T-helper 2 cell (primary cell): ENCODE results near the gene CFAP97.
"Not testable (repeated sequence)": the region's sequence is repeated elsewhere in the genome, so short reads cannot be mapped to it uniquely, and the experiment has no call there.

ENCODE experiments used
- DNase-seq, 5 experiments: peaks; one replicate each; pipeline versions ENCODE4 v3.0.0 to v3.0.0-alpha.2; 2012 to 2022
- total RNA-seq, 2 donors: gene quantifications; one replicate each; lab custom pipeline; 2026; lab: John Stamatoyannopoulos, UW

Gene CFAP97
- total RNA-seq: 73.9 to 119 reads per million in 2 donors

DNA sequence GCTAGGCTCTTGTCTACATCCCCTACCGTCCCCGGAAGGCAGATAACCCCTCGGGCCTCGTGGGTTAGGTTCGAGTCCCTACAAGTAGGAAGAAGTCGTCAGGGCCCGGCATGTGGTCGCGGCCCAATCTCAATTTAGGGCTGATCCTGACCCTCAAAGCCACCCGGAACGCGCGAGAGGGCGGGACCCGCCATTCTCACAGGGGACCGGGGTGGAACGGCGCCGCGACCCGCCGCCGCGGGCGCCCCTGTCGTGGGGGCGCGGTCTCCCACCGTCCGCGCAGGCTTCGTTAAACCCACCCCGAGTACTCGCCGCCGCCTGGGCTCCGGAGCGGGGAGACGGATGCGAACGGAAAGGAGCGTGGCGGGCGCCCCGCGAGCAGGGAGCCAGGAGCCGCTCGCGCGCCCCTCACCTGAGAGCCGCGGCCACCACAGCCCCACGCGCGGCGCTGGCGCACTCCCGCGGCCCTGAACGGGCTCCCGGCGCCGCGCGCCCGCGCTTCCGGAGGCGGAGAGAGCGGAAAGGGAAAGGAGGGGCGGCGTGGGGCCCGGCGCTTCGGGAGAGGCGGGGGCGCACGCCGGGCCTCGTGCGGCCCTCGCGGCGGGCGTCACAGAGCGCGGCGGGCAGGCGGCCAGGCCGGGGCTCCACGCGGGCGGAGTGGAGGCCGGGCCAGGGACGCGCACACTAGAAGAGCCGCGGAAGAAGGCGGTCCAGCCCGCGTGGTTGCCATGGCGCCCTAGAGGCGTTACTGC is at the start of gene CFAP97:
CFAP97 (minus strand) TSS at position 515 of the 752 bp plus-strand sequence. CDS start 12,804 bp downstream, outside the sequence.
- DNase-seq: peak; percentile 69 to 92 (median 78)

DNA sequence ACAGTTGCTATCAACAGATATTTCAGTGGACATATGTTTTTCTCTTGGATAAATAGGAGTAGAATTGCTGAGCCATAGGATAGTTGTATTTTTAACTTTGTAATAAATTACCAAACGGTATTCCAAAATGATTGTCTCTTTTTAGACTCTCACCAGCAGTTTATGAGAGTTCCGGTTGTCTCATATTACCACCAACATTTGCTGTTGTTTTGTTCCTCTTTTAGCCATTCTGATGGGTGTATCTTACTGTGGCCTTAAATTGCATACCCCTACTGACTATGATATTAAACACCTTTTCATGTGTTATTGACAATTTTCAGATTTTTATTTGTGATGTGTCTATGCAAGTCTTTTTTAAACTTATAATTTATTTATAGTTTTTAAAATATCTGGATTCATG is 45.3 kb upstream of the CFAP97 start:
- DNase-seq: no peak

DNA sequence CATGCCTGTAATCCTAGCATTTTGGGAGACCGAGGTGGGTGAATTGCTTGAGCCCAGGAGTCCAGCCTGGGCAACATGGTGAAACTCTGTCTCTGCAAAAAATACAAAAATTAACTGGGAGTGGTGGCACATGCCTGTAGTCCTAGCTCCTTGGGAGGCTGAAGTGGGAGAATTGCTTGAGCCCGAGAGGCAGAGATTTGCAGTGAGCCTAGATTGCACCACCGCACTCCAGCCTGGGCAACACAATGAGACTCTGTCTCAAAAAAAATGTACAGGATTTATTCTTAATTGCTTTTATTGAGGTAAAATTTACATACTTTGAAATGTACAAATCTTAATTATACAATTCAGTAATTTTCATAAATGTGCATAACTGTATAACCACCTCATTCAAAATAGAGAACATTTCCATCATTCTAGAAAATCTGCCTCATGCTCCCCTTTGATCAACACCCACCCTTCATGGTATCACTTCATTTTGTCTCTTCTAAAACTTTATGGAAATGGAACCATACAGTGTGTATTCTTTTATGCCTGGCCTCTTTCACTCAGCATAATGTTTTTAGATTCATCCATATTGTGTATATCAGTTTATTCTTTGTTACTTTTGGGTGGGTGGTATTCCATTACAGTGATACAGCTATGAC is 44.7 kb upstream of the CFAP97 start:
- DNase-seq: no peak

DNA sequence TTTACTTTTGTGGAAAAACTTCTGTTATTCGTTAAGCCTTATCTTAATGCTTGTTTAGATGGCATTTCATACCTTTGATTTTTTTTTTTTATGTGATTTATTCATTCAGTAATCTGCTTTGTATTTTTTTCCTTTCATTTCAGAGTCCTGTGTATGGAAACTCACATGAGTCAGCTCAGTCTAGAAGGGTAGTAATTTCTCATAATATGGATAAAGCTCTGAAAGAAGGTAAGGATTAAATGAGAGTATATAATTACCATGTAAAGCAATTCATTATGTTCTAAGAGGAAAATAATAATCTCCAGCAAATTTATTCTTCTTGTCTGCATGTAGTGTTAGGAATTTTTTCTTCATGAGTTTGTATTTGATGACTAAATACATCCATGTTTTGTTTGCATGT is 43.4 kb upstream of the CFAP97 start:
- DNase-seq: no peak

DNA sequence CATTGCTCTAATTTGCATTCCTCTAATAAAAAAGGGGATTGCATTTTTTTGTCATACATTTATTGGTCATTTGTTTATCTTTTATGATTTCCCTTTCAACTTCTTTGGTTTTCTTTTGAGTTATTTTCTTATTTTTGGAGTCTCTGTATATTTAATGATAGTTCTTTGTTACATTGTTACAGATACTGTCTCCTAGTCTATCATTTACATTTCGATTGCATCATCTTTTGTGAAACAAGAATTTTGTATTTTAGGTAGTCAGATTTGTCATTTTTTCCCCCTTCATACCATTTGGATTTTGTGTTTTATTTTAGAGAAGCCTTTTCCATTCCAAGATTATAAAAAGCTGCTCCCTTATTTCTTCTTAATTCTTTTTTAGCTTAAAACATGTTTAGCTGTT is 42.7 kb upstream of the CFAP97 start:
- DNase-seq: no peak

DNA sequence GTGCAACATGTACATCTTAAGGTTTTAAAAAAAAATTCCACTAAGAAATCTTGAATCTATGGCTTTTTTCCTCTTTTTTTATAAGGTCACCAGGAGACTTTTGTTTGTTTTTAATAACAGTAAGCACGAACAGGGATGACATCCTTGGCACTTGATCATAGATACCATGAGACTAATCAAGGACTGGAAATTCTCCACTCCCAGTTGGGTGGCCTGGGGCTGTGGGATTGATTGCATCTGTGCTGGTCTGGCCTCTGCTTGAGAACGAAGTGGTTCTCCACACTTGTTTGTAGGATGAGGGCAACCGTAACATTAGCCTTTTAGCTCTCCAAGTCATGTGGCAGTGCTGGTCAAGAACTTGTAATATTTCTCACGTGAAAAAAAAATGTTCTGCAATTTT is 41.0 kb upstream of the CFAP97 start:
- no peak for DNase-seq

DNA sequence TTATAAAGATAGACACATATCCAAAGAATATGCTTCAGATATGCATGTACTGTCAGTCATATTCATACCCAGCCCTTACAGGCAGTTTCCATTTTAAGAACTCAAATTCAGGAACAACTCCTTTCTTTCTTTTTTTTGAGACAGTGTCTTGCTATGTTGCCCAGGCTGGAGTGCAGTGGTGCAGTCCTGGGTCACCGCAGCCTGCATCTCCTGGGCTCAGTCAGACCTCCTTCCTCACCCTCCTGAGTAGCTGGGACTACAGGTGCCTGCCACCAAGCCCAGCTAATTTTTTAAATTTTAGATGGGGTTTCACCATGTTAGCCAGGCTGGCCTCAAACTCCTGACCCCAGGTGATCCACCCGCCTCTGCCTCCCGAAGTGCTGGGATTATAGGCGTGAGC is 40.1 kb upstream of the CFAP97 start:
- no peak for DNase-seq

DNA sequence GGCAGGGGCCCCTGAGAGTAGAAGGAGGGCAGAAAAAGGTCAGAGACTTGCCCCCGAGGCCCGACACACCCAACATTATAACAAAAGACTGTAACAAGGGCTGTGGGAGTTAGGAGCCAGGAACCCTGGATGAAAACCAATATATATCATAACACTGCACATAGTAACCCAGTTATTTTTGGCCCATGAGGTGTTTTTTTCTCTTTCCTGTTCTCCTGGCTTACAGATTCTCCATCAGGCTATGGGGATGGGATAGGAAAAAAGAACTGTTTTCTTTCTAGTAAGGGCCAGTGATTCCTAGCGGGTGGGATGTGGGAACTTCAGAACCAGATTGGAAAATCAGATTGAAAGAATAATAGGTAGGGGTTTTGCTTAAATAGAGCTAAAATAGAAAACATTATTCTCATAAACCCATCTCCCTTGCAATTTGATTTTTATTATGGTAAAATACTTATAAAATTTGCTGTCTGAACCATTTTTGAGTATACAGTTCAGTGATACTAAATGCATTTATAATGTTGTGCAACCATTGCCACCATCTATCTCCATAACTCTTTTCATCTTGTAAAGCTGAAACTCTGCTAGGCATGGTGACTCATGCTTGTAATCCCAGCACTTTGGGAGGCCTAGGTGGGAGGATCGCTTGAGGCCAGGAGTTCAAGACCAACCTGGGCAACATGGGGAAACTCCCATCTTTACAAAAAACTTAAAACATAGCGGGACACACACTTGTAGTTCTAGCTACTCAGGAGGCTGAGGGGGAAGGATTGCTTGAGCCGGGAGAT is 39.1 kb upstream of the CFAP97 start:
- no peak for DNase-seq

DNA sequence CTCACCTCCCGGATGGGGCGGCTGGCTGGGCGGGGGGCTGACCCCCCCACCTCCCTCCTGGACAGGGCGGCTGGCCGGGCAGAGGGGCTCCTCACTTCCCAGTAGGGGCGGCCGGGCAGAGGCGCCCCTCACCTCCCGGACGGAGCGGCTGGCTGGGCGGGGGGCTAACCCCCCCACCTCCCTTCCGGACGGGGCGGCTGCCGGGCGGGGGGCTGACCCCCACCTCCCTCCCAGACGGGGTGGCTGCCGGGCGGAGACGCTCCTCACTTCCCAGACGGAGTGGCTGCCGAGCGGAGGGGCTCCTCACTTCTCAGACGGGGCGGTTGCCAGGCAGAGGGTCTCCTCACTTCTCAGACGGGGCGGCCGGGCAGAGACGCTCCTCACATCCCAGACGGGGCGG is 36.7 kb upstream of the CFAP97 start:
- DNase-seq: not testable (repeated sequence)

DNA sequence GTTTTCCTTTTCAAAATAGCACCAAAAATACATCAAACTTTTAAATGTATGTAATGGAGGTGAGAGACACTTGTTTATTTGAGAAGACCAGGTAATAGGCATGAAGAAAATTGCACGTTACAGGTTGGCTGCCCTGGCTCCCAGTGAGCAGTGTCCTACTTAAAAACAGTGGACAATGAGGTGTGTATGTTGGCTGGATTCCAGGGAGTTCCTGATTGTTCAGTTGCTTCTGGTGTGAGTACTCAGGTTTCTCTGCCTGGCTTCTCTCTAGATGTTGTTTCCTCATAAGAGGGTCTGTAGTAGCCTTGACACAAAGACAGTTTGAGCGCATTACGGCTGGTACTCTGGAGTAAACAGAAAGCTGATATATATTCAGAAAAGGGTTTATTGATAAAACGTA is 35.0 kb upstream of the CFAP97 start:
- no peak for DNase-seq

DNA sequence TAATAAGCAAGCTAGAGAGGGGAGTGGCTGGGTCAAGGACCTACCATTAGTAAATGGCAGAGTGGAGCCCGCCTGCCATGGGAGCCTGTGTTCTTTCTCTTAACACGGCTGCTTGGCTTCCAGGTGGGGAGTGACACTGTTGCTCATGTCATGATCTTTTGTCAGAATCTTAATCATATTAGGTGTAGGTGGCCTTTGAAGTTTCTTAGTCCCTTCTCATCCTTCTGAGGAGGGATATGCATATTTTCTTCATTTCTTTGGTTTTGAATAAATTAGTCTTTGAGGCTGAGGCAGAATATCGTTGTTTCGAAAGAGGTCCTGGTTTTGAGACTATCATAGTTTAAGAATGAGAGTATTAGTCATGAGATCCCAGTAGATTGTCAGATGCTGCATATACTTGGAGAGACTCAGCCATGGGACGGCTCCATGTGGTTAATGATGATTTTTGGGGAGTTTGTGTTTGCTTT is 34.4 kb upstream of the CFAP97 start:
- DNase-seq: no peak

DNA sequence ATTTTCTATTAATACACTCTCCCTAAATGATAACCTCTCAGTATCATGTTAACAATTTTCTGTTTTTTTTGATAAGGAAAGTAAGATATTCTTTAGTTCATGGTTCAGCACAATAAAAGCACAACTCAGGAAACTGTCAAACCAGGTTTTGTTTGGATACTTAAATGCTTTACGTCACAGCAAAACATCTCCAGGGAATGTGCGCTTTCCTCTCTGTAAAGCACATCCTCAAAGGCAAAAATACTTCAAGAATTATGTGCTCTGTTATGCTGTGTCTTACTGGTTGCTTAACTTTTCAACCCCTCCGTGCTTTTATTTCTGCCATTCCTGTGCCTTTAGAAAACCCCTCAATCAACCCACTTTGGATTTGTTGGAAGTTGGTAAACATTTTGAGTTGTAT is 33.4 kb upstream of the CFAP97 start:
- no peak for DNase-seq

DNA sequence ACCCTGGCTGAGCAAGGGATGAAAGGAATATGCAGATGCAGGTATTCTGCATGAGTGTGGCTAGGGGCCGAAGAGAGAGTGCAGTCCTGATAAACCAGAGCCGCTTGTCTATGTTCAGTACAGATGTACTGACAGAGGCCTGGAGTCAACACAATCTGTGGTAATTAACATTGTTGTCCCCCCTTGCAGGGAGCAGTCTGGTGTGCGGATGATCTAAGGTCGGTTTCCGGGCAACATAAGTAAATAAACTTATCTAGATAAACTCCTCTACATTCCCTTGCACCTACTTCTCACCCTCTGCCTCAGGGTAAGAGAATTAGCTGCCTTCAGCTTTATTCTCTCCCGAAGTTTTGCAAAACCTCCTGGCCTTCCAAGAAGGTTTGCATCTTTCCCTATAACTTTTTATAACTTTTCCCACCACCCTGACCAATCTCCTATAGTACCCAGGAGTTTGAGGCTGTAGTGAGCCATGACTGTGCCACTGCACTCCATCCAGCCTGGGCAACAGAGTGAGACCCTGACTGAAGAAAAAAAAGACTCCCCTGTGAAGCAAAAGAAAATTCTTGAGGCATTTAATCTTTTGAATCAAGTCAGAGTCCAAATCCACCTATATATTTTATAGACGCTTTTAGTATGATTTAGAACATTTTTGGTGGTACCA is 32.2 kb upstream of the CFAP97 start:
- no peak for DNase-seq

DNA sequence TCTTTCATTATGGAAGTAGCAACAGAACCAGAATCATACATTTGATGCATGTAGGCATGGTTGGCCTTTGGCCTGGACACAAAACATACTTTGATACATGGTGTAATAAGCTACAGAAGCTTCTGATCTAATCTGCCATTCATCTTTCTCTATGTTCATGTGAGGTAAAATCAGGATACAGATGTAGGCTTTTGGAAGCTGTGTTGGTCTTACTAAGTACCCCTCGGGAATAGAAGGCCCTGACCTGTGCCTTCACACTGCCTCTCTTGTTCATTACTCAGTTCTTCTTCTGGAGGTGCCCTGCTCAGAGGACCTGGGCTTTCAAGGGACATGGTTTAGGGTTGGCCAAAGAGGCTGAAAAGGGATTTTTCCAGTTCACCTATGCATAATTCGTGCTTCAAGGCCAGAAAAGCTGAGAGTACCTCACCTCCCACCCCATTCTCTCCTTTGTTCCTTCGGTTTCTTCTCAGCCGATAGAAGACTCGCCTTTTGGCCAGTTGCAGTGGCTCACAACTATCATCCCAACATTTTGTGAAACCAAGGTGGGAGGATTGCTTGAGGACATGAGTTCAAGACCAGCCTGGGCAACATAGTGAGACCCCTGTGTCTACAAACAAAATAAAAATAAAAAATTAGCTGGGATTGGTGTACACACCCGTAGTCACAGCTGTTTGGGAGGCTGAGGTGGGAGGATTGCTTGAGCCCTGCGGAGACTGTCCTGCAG is 31.5 kb upstream of the CFAP97 start:
- no peak for DNase-seq

DNA sequence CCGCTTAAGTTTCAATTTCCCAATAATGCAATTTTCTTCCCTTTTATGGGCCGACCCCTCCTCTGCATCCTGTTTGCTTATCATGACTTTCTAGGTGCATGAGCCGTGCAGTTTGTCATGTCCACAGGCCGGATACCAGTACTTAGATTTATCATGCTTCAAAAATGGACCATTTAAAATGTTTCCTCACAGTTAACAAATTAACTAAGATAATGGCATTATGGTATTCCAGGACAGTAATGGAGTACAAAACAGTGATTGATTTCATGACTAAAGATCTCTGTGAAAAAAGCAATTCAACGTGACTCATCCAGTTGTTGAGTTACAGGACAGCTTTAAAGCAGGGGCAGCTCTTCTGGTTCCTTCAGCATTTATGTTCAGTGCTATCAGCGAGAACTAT is 28.6 kb upstream of the CFAP97 start:
- no peak for DNase-seq

DNA sequence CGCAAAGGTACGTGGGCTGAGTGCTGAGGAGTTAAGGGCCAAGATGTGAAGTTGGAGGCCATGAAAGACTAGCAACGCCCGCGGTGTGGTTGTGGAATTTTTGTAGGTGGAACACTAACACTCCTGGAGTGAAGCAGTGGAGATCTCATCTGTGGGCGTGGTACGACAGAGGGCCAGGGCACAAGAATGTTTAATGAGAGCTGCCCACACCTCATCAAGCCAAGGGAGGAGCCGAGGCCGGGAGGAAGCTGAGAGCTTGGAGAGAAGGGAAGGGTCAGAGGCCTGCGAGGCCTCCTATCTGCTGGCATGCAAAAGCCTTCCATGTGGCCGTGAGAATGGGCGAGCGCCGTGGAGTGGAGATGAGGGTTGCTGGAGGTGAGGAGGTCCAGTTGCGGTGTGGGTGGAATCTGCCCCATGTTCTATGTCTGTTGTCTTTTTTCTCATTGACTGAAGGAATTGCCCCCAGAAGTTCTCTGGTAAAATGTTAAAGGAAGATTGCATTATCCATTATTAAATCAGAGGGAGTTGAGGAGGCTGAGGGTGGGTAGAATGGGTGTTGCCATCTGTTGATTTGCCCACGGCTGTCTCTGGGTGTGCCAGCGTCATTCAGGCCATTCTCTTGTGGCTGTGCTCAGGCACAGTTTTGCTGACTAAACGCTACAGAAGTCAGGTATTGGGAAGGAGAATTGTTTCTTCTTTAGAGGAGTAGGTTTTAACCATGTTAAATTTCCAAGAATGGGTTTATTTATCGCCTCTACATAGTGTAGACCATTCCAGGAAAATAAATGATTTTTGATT is 25.4 kb upstream of the CFAP97 start:
- DNase-seq: no peak

DNA sequence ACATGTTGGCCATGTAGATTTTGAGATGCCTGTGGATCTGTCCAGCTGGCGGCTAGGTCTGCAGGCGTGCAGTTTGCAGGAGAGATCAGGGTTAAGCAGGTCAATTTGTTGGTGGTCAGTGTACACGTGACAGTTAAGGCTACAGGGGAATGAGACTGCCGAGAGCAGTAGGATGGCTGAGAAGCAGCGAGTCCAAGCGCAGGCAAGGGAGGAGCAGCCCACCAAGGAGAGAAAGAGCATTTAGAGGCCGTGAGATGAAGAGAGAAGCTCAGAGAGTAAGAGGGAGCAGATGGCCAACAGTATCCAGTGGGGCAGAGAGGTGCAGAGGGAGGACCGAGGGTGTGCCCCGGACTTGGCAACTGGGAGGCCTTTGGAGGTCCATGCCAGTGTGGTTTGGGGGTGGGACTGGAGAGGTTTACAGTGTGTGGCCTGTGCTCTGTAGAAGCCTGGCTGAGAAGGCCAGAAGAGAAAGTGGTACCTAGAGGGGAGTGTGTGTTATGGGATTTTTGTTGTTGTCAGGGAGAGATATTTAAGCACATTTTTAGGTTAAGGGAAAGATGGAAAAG is 24.0 kb upstream of the CFAP97 start:
- no peak for DNase-seq

DNA sequence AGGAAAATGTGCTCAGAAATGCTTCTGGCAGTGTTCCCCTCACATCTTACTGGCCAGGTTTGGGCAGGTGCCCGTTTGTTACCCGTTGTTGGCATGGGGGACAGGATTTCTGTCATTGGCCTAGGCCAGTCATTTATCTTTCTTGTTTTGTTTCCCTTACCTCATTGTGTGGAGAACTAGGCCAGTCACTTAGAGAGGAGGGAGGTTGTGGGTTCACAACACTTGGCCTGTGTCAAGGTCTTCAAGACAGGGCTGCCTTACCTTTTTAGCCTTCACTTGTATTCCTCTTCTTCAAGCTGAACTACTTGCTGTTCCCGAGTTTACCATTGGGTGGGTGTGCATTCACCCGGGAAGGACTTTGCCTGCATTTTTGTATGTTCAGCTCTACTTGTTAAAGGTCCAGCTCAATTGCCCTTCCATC is 23.3 kb upstream of the CFAP97 start:
- peak in 1 of 5 experiments; percentile 8 for DNase-seq

DNA sequence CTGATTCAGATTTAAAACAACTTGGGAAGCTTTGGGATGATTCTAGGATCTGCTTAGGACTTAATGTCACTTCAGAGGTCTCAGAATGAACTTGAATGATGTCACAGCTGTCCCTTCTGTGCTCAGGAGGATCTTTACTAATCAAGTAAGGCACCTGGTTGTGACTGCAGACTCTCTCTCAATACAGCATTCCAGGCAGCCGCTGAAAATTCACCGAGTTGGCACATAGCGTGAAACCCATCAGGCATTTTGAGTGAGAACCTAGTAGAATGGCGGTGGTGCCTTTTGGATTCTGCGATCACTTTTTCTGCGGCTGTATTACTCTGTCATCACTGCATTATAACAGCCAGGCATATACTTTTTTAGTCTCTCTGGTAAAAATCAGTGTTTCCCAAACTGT is 22.1 kb upstream of the CFAP97 start:
- no peak for DNase-seq

DNA sequence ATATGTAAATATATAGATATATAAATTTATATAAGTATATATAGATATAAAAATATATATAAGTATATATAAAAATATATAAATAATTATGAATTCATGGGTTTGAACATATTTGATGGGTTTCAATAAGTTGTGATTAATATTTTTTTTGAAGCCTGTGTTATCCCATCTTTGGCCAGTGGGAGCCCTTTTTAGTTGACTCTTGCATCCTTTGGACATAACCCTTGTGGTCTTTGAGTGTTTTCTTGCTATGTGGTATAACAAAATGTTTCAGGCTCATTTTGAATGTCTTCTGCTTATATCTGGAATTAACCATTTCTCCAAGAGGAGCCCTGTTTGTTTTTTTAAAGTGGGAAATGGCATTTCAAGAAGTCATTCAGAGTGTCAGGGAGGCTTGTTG is 20.8 kb upstream of the CFAP97 start:
- DNase-seq: peak in 1 of 5 experiments; percentile 13

DNA sequence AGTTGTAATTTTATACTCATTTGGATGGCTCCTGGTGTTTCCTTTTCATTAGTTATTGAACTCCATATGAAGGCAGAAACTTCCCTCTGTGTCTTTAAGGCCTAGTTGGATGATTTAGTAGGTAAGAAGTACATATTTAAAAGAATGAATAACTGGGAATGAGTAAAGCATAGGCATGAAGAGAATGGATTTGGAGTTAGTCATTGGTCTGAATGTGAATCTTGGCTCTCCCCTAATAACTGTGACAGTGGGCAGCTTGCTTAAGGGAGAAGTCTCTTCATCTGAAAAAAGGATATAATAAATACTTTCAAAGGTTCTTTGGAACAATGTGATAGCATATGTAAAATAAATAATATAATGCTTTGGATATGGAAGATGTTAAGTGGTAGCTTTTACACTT is 18.8 kb upstream of the CFAP97 start:
- DNase-seq: no peak
